Measurements from ENCODE around the gene MIEN1. TPM values are rescaled to one million over a fixed set of nuclear protein-coding genes. Genes with fewer than 3 reads are reported as not detected.

Gene MIEN1
- total and polyA plus RNA-seq, 2 of the 13 experiments (the other 11 are each of a cell fraction or from before 2014, with no cell fraction given): 40.6 to 56.6 TPM

- TF ChIP-seq PBX3 (CRISPR knock-in tag; IDR thresholded peaks at IDR 0.05; ENCODE audit: borderline replicate concordance): no peak
- TF ChIP-seq MED1 (CRISPR knock-in tag; IDR thresholded peaks at IDR 0.05): peak; percentile 76
- TF ChIP-seq ATF3 (CRISPR knock-in tag; IDR thresholded peaks at IDR 0.05): peak; percentile 51; the same call in 1 of the 2 replicates
- no peak for TF ChIP-seq E2F2 (CRISPR knock-in tag; IDR thresholded peaks at IDR 0.05; ENCODE audit: borderline replicate concordance)
- no peak for TF ChIP-seq ZNF878 (CRISPR knock-in tag; IDR thresholded peaks at IDR 0.05)
- no peak for TF ChIP-seq ONECUT2 (CRISPR knock-in tag; IDR thresholded peaks at IDR 0.05)
- TF ChIP-seq ARHGAP35 (CRISPR knock-in tag; IDR thresholded peaks at IDR 0.05; ENCODE audit: borderline replicate concordance): no peak
- peak; percentile 73; the same call in 1 of the 2 replicates for TF ChIP-seq ZNF800 (CRISPR knock-in tag; IDR thresholded peaks at IDR 0.05)
- TF ChIP-seq ZNF251 (CRISPR knock-in tag; IDR thresholded peaks at IDR 0.05): no peak
- TF ChIP-seq CEBPG (CRISPR knock-in tag; IDR thresholded peaks at IDR 0.05): no peak
- no peak for TF ChIP-seq CCAR2 (optimal IDR thresholded peaks at IDR 0.05; ENCODE audit: low read depth, low read length)
- no peak for TF ChIP-seq SNRNP70 (IDR thresholded peaks at IDR 0.05; ENCODE audit: low read depth, low read length)
- TF ChIP-seq ZNF343 (CRISPR knock-in tag; IDR thresholded peaks at IDR 0.05): no peak
- no peak for TF ChIP-seq PHF20 (CRISPR knock-in tag; IDR thresholded peaks at IDR 0.05)
- no peak for TF ChIP-seq USF2 (IDR thresholded peaks at IDR 0.05; ENCODE audit: low read depth, low read length)
- no peak for TF ChIP-seq USF2 (CRISPR knock-in tag; IDR thresholded peaks at IDR 0.05; ENCODE audit: borderline replicate concordance)
- TF ChIP-seq TFDP1 (CRISPR knock-in tag; IDR thresholded peaks at IDR 0.05; ENCODE audit: borderline replicate concordance): no peak
- TF ChIP-seq ZNF260 (CRISPR knock-in tag; IDR thresholded peaks at IDR 0.05; ENCODE audit: borderline replicate concordance, low read depth): no peak
- no peak for TF ChIP-seq CHCHD3 (CRISPR knock-in tag; IDR thresholded peaks at IDR 0.05)
- no peak; the same call in 1 of the 2 replicates for TF ChIP-seq ZC3H4 (CRISPR knock-in tag; IDR thresholded peaks at IDR 0.05; ENCODE audit: borderline replicate concordance)
Observed at GRCh38 chr17:39740357-39741111, 10.2 kb upstream of the MIEN1 start (continued).

All from HepG2 (cell line).